Osteoblast (primary cell): ENCODE data around the gene FBXL7. TPM values are rescaled to one million over a fixed set of nuclear protein-coding genes. Genes with fewer than 3 reads are reported as not detected.

Source experiments
- DNase-seq: peaks from one replicate; pipeline ENCODE4 v3.0.0; 2011; ENCODE audit warnings: low spot score, mixed read lengths; ENCODE audit not compliant: insufficient read length; ENCODE audit errors: missing footprints
- H2AFZ ChIP-seq: 2 replicates; pipeline ENCODE4 v1.6.0; 2011; ENCODE audit warnings: mild to moderate bottlenecking, low read length
- H3K27ac ChIP-seq: 2 replicates; pipeline ENCODE4 v1.5.1; 2011; ENCODE audit warnings: mild to moderate bottlenecking, low read depth, low read length, moderate library complexity
- H3K27me3 ChIP-seq: 2 replicates; pipeline ENCODE4 v1.6.0; 2012; ENCODE audit warnings: mild to moderate bottlenecking, control low read depth, inconsistent platforms, low read length, moderate library complexity; ENCODE audit not compliant: insufficient read depth
- H3K36me3 ChIP-seq: 2 replicates; pipeline ENCODE4 v1.5.1; 2011; ENCODE audit warnings: mild to moderate bottlenecking, low read length, control low read depth, moderate library complexity; ENCODE audit not compliant: insufficient read depth
- H3K4me1 ChIP-seq: 2 replicates; pipeline ENCODE4 v1.5.1; 2011; ENCODE audit warnings: mild to moderate bottlenecking, low read length, control low read depth, moderate library complexity; ENCODE audit not compliant: insufficient read depth
- H3K4me2 ChIP-seq: 2 replicates; pipeline ENCODE4 v1.6.0; 2011; ENCODE audit warnings: mild to moderate bottlenecking, low read length; ENCODE audit not compliant: insufficient read depth
- H3K4me3 ChIP-seq: fragments of 200-600 bp; sonication (generic); 3 replicates; pipeline ENCODE4 v1.5.1; 2012; ENCODE audit warnings: mild to moderate bottlenecking, low read length, inconsistent platforms; ENCODE audit not compliant: insufficient read depth
- H3K79me2 ChIP-seq: 2 replicates; pipeline ENCODE4 v1.6.0; 2012; ENCODE audit warnings: mild to moderate bottlenecking, low read length, control low read depth, inconsistent platforms; ENCODE audit not compliant: insufficient read depth
- H3K9me3 ChIP-seq: 2 replicates; pipeline ENCODE4 v1.5.1; 2011; ENCODE audit warnings: low read depth, low read length, control low read depth
- H4K20me1 ChIP-seq: 2 replicates; pipeline ENCODE4 v1.6.0; 2012; ENCODE audit warnings: mild to moderate bottlenecking, low read length, control low read depth; ENCODE audit not compliant: insufficient read depth
- CTCF ChIP-seq: IDR thresholded peaks from 2 replicates; pipeline ENCODE4 v1.5.1; 2011; ENCODE audit warnings: mild to moderate bottlenecking, low read depth, low read length, moderate library complexity; ENCODE audit errors: extremely low read depth
- total RNA-seq: library from RNA; depleted of rRNA; stranded (reverse); fragments of >200 nt; gene quantifications from 2 replicates; pipeline ENCODE4 v1.2.3, GENCODE V29; 2012

The FBXL7 gene
- total RNA-seq, 1 donor, result 13.4 TPM

GRCh38 chr5:15740383-15740782 is 240.4 kb downstream of the FBXL7 start:
- TF ChIP-seq CTCF, result no peak
- peaks cover 8% of the 10 kb centered on the region for H3K79me2 ChIP-seq
- no peak overlapping the region for H2AFZ ChIP-seq
- no peak overlapping the region for H3K27ac ChIP-seq
- no peaks in the 10 kb centered on the region for H3K27me3 ChIP-seq
- no peaks in the 10 kb centered on the region for H3K36me3 ChIP-seq
- H4K20me1 ChIP-seq, result peaks cover 16% of the 10 kb centered on the region
- H3K4me1 ChIP-seq, result peaks cover 9% of the 10 kb centered on the region
- DNase-seq, result peak; percentile 4
- H3K9me3 ChIP-seq, result no peaks in the 10 kb centered on the region
- H3K4me2 ChIP-seq, result no peak overlapping the region
- H3K4me3 ChIP-seq, result no peak overlapping the region

- peaks cover 11% of the 10 kb centered on the region for H3K79me2 ChIP-seq
- H3K9me3 ChIP-seq, result no peaks in the 10 kb centered on the region
- no peak for DNase-seq
- TF ChIP-seq CTCF, result no peak
- H3K27ac ChIP-seq, result no peak overlapping the region
- peaks cover 9% of the 10 kb centered on the region for H3K4me1 ChIP-seq
- no peaks in the 10 kb centered on the region for H3K27me3 ChIP-seq
- H4K20me1 ChIP-seq, result peaks cover 23% of the 10 kb centered on the region
- peak overlapping the region; percentile 10 for H3K4me2 ChIP-seq
- no peak overlapping the region for H3K4me3 ChIP-seq
- H3K36me3 ChIP-seq, result no peaks in the 10 kb centered on the region
- no peak overlapping the region for H2AFZ ChIP-seq
Measured at GRCh38 chr5:15741591-15741990, 241.6 kb downstream of the FBXL7 start.

- Histone ChIP-seq H3K27me3 (no peaks in the 10 kb centered on the region), H3K4me2 (no peak overlapping the region), H3K79me2 (peaks cover 10% of the 10 kb centered on the region), H4K20me1 (peaks cover 14% of the 10 kb centered on the region), H3K27ac (no peak overlapping the region), H3K36me3 (no peaks in the 10 kb centered on the region), H3K4me1 (no peaks in the 10 kb centered on the region), H2AFZ (no peak overlapping the region), H3K4me3 (no peak overlapping the region), H3K9me3 (no peaks in the 10 kb centered on the region)
- DNase-seq, result no peak
- no peak for TF ChIP-seq CTCF
Measured at GRCh38 chr5:15746833-15747232, 246.9 kb downstream of the FBXL7 start.

- Histone ChIP-seq H3K27ac (no peak overlapping the region), H3K4me3 (no peak overlapping the region), H3K4me1 (peaks cover 3% of the 10 kb centered on the region), H2AFZ (no peak overlapping the region), H3K9me3 (no peaks in the 10 kb centered on the region), H3K4me2 (no peak overlapping the region), H3K79me2 (peaks cover 10% of the 10 kb centered on the region), H4K20me1 (peaks cover 16% of the 10 kb centered on the region), H3K36me3 (no peaks in the 10 kb centered on the region), H3K27me3 (no peaks in the 10 kb centered on the region)
- DNase-seq, result no peak
- TF ChIP-seq CTCF, result no peak
Measured at GRCh38 chr5:15748266-15748665, 248.3 kb downstream of the FBXL7 start.
